ENCODE data around the gene KCNC1.

Gene KCNC1

GRCh38 chr11:17716807-17717206, 17.8 kb upstream of the KCNC1 start:
- no peak for DNase-seq

GRCh38 chr11:17718015-17718414, 16.6 kb upstream of the KCNC1 start:
- DNase-seq, result no peak

- DNase-seq, result no peak
These were observed 16.0 kb upstream of the KCNC1 start for GRCh38 chr11:17718510-17718962.

GRCh38 chr11:17719028-17719937, 15.3 kb upstream of the KCNC1 start, which contains the start of gene MYOD1:
TSS of gene MYOD1 (plus strand) at chr11:17719571. CDS start at chr11:17719783, 212 bp downstream.
- no peak for DNase-seq

GRCh38 chr11:17719938-17720795, 14.4 kb upstream of the KCNC1 start:
- DNase-seq, result no peak

- no peak for DNase-seq
These were observed 13.8 kb upstream of the KCNC1 start for GRCh38 chr11:17720796-17721171.

- DNase-seq, result no peak
These were observed 13.2 kb upstream of the KCNC1 start for GRCh38 chr11:17721242-17721999.

GRCh38 chr11:17722000-17722643, 12.5 kb upstream of the KCNC1 start:
- DNase-seq, result no peak

- no peak for DNase-seq
These were observed 10.3 kb upstream of the KCNC1 start for GRCh38 chr11:17724020-17724908.

- no peak for DNase-seq
These were observed 9.4 kb upstream of the KCNC1 start for GRCh38 chr11:17725174-17725573.

- DNase-seq, result no peak
These were observed 4.4 kb upstream of the KCNC1 start for GRCh38 chr11:17730137-17730536.

GRCh38 chr11:17730608-17731462, 3.7 kb upstream of the KCNC1 start:
- no peak for DNase-seq

GRCh38 chr11:17733261-17733660, 1.3 kb upstream of the KCNC1 start:
- no peak for DNase-seq

GRCh38 chr11:17734986-17735817, 621 bp downstream of the KCNC1 start:
- no peak for DNase-seq

GRCh38 chr11:17735818-17736578, 1.4 kb downstream of the KCNC1 start:
- DNase-seq, result no peak

GRCh38 chr11:17736579-17736893, 2.0 kb downstream of the KCNC1 start:
- no peak for DNase-seq

GRCh38 chr11:17736930-17737817, 2.6 kb downstream of the KCNC1 start:
- DNase-seq, result no peak
